ENCODE measurements around the gene GLMN. TPM values are rescaled to one million over a fixed set of nuclear protein-coding genes. Genes with fewer than 3 reads are reported as not detected.
"Not testable (repeated sequence)": the region's sequence is repeated elsewhere in the genome, so short reads cannot be mapped to it uniquely, and the experiment has no call there.

Gene GLMN
- total RNA-seq, 1 donor from 2014 or later, result 14.9 TPM

DNA sequence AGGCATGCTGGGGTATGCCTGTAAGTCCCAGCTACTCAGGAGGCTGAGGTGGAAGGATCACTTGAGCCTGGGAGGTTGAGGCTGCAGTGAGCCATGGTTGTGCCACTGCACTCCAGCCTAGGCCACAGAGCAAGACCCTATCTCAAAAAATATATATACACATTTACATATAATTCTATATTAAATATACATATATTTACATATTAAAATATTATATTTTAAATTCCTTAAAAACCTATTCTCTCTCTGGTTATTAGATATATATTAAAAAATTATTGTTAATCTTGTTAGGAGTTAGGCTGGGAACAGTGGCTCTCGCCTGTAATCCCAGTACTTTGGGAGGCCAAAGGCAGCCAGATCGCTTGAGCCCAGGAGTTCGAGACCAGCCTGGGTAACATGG lies 22.7 kb downstream of the GLMN start:
- TF ChIP-seq, protein P1, sequence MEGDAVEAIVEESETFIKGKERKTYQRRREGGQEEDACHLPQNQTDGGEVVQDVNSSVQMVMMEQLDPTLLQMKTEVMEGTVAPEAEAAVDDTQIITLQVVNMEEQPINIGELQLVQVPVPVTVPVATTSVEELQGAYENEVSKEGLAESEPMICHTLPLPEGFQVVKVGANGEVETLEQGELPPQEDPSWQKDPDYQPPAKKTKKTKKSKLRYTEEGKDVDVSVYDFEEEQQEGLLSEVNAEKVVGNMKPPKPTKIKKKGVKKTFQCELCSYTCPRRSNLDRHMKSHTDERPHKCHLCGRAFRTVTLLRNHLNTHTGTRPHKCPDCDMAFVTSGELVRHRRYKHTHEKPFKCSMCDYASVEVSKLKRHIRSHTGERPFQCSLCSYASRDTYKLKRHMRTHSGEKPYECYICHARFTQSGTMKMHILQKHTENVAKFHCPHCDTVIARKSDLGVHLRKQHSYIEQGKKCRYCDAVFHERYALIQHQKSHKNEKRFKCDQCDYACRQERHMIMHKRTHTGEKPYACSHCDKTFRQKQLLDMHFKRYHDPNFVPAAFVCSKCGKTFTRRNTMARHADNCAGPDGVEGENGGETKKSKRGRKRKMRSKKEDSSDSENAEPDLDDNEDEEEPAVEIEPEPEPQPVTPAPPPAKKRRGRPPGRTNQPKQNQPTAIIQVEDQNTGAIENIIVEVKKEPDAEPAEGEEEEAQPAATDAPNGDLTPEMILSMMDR (IDR thresholded peaks at IDR 0.05; ENCODE audit: unreplicated experiment), result no peak
- Mint-ChIP-seq H3K27me3 (ENCODE audit: unreplicated experiment) (no peaks in the 10 kb centered on the region), H3K4me3 (ENCODE audit: unreplicated experiment) (no peak overlapping the region), H3K4me1 (ENCODE audit: unreplicated experiment) (peaks cover 4% of the 10 kb centered on the region), H3K9me3 (ENCODE audit: unreplicated experiment) (no peaks in the 10 kb centered on the region), H3K36me3 (ENCODE audit: low read depth, unreplicated experiment) (peaks cover 8% of the 10 kb centered on the region), H3K27ac (ENCODE audit: unreplicated experiment) (no peak overlapping the region)
- DNase-seq (ENCODE audit: low spot score), result no peak

DNA sequence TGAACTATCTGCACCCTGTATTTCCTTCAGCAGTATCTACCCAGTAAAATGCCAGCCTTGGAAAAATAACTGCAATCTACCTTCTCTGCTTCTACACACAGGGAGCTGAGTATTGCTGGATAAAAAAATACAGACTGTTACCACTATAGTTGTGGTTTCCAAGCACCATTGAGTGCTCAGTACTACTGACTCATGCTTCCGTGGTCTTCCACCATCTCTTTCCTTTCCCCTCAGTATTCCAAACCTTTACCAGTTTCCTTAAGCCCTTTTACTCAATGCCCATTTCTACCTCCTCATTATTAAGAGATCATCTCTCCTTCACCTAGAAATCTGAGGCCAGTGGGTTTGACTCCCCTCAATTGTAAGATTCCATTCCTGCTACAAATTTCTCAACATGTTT lies 23.8 kb downstream of the GLMN start:
- no peak overlapping the region for H3K4me3 Mint-ChIP-seq (ENCODE audit: unreplicated experiment)
- TF ChIP-seq, protein P1 (IDR thresholded peaks at IDR 0.05; ENCODE audit: unreplicated experiment), result no peak

DNA sequence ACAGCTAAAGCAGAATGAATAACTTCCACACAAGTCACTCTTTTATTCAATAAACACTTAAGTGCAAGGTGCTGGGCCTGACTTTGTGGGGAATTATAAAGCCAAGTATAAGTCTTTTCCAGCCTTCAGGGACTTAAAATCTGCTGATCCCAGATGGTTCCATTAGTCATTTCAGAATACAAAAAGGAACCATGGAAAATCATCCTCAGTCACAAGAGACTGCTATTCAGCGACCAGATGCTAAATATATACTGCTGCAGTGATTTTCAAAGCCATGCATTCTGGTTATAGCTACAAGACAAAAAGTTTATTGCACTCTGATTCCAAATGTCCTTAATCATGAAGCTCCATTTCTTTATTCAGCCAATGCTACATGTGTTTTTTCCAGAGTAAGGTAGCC lies 25.7 kb downstream of the GLMN start:
- DNase-seq (ENCODE audit: low spot score), result no peak
- no peak overlapping the region for H3K4me3 Mint-ChIP-seq (ENCODE audit: unreplicated experiment)
- no peaks in the 10 kb centered on the region for H3K36me3 Mint-ChIP-seq (ENCODE audit: low read depth, unreplicated experiment)
- TF ChIP-seq, protein P1 (IDR thresholded peaks at IDR 0.05; ENCODE audit: unreplicated experiment), result no peak
- no peak overlapping the region for H3K27ac Mint-ChIP-seq (ENCODE audit: unreplicated experiment)
- no peaks in the 10 kb centered on the region for H3K9me3 Mint-ChIP-seq (ENCODE audit: unreplicated experiment)
- peaks cover 4% of the 10 kb centered on the region for H3K4me1 Mint-ChIP-seq (ENCODE audit: unreplicated experiment)
- H3K27me3 Mint-ChIP-seq (ENCODE audit: unreplicated experiment), result no peaks in the 10 kb centered on the region

More for the DNA sequence above, 23.8 kb downstream of the GLMN start:
- no peaks in the 10 kb centered on the region for H3K9me3 Mint-ChIP-seq (ENCODE audit: unreplicated experiment)
- no peak overlapping the region for H3K27ac Mint-ChIP-seq (ENCODE audit: unreplicated experiment)
- H3K36me3 Mint-ChIP-seq (ENCODE audit: low read depth, unreplicated experiment), result peaks cover 6% of the 10 kb centered on the region
- H3K27me3 Mint-ChIP-seq (ENCODE audit: unreplicated experiment), result no peaks in the 10 kb centered on the region
- DNase-seq (ENCODE audit: low spot score), result no peak
- H3K4me1 Mint-ChIP-seq (ENCODE audit: unreplicated experiment), result peaks cover 4% of the 10 kb centered on the region

DNA sequence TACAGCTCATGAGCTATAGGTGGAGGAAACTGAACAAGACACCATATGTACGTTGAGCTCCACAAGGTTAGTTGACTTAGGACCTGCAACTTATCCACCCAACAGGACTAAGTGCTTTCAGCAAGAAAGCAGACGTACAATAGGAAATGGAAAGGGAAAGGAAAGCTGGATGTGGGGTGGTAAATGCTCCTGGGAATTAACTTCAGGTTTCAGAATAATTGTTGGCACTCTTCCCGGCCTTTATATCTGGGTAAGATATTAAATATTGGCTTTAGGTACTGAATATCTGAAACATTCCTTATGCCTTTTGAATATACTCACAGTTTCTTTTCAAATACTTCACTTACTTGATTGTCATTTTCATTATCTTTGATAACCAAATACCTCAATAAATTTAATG lies 36.3 kb downstream of the GLMN start:
- TF ChIP-seq, protein P1 (IDR thresholded peaks at IDR 0.05; ENCODE audit: unreplicated experiment), result no peak
- DNase-seq (ENCODE audit: low spot score), result no peak
- Mint-ChIP-seq H3K27ac (ENCODE audit: unreplicated experiment) (no peak overlapping the region), H3K4me1 (ENCODE audit: unreplicated experiment) (no peaks in the 10 kb centered on the region), H3K9me3 (ENCODE audit: unreplicated experiment) (no peaks in the 10 kb centered on the region), H3K4me3 (ENCODE audit: unreplicated experiment) (no peak overlapping the region), H3K27me3 (ENCODE audit: unreplicated experiment) (no peaks in the 10 kb centered on the region), H3K36me3 (ENCODE audit: low read depth, unreplicated experiment) (peaks cover under 1% of the 10 kb centered on the region)

DNA sequence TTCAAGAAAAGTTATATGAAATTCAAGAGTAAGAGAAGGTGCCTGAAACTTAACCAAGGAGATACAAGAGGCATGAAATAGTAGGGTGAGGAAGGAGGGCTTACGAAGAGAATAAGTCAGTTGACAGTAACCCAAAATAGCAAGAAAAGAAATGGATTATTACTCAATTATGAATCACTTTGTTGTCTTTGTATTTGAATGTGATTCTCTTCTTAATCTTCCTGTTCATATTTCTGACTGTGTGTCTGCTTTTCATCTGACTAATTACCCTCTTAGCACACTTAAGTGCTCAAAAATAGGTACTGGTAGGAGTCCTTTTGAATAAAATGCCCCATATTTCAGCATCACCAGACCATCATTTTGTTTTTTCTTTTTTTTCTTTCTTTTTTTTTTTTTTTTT lies 39.4 kb downstream of the GLMN start:
- H3K9me3 Mint-ChIP-seq (ENCODE audit: unreplicated experiment), result no peaks in the 10 kb centered on the region
- peaks cover 11% of the 10 kb centered on the region for H3K36me3 Mint-ChIP-seq (ENCODE audit: low read depth, unreplicated experiment)
- H3K27me3 Mint-ChIP-seq (ENCODE audit: unreplicated experiment), result no peaks in the 10 kb centered on the region
- no peaks in the 10 kb centered on the region for H3K4me1 Mint-ChIP-seq (ENCODE audit: unreplicated experiment)
- no peak overlapping the region for H3K4me3 Mint-ChIP-seq (ENCODE audit: unreplicated experiment)
- no peak for DNase-seq (ENCODE audit: low spot score)
- no peak overlapping the region for H3K27ac Mint-ChIP-seq (ENCODE audit: unreplicated experiment)
- TF ChIP-seq, protein P1 (IDR thresholded peaks at IDR 0.05; ENCODE audit: unreplicated experiment), result no peak

DNA sequence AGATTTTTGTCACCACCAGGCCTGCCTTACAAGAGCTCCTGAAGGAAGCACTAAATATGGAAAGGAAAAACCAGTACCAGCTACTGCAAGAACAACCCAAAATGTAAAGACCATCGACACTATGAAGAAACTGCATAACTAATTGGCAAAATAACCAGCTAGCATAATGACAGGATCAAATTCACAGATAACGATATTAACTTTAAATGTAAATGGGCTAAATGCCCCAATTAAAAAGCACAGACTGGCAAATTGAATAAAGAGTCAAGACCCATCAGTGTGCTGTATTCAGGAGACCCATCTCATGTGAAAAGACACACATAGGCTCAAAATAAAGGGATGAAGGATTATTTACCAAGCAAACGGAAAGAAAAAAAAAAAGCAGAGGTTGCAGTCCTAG lies 44.1 kb downstream of the GLMN start:
- not testable (repeated sequence) for H3K4me3 Mint-ChIP-seq (ENCODE audit: unreplicated experiment); H3K27ac Mint-ChIP-seq (ENCODE audit: unreplicated experiment); DNase-seq (ENCODE audit: low spot score); H3K4me1 Mint-ChIP-seq (ENCODE audit: unreplicated experiment); H3K9me3 Mint-ChIP-seq (ENCODE audit: unreplicated experiment); H3K27me3 Mint-ChIP-seq (ENCODE audit: unreplicated experiment)
- H3K36me3 Mint-ChIP-seq (ENCODE audit: low read depth, unreplicated experiment), result peaks cover 25% of the 10 kb centered on the region

All from endothelial cell (in vitro differentiated cells).